Loucy (cell line): ENCODE measurements around the gene P3H1.

Experiments used
- H2AFZ ChIP-seq: fragments of 200-600 bp; sonication (generic); 2 replicates; pipeline ENCODE4 v1.6.0; 2016; ENCODE audit warnings: antibody characterized with exemption, mild to moderate bottlenecking, low read length, moderate library complexity
- H3F3A ChIP-seq: fragments of 200-600 bp; 2 replicates; pipeline ENCODE4 v1.6.0; 2016; ENCODE audit warnings: antibody characterized with exemption, low read depth, mild to moderate bottlenecking
- H3K27me3 ChIP-seq: fragments of 200-600 bp; sonication (generic); 2 replicates; pipeline ENCODE4 v1.6.1; 2014; ENCODE audit warnings: low read length, mild to moderate bottlenecking; ENCODE audit not compliant: insufficient read depth, poor library complexity, severe bottlenecking
- H3K36me3 ChIP-seq: fragments of 200-600 bp; sonication (generic); 2 replicates; pipeline ENCODE4 v1.6.1; 2016; ENCODE audit warnings: low read length; ENCODE audit not compliant: insufficient read depth
- H3K4me1 ChIP-seq: fragments of 200-600 bp; sonication (generic); 2 replicates; pipeline ENCODE4 v1.5.1; 2014; ENCODE audit warnings: low read length, mild to moderate bottlenecking; ENCODE audit not compliant: insufficient read depth, poor library complexity, severe bottlenecking
- H3K4me2 ChIP-seq: fragments of 200-600 bp; sonication (generic); 2 replicates; pipeline ENCODE4 v1.6.0; 2014; ENCODE audit warnings: antibody characterized with exemption, low read length, low read depth, mild to moderate bottlenecking; ENCODE audit not compliant: poor library complexity, severe bottlenecking
- H3K4me3 ChIP-seq: fragments of 200-600 bp; sonication (generic); 2 replicates; pipeline ENCODE4 v1.5.1; 2014; ENCODE audit warnings: low read length, mild to moderate bottlenecking, mixed read lengths; ENCODE audit not compliant: poor library complexity, severe bottlenecking
- H3K79me2 ChIP-seq: fragments of 200-600 bp; sonication (generic); 2 replicates; pipeline ENCODE4 v1.6.1; 2014; ENCODE audit warnings: low read length; ENCODE audit not compliant: insufficient read depth
- H3K9ac ChIP-seq: fragments of 200-600 bp; sonication (generic); 2 replicates; pipeline ENCODE4 v1.6.0; 2014; ENCODE audit warnings: mild to moderate bottlenecking, low read depth, low read length, moderate library complexity; ENCODE audit not compliant: poor library complexity, severe bottlenecking
- H3K9me2 ChIP-seq: fragments of 200-600 bp; sonication (generic); replicated peaks from 2 replicates; pipeline ENCODE4 v1.6.1; 2016; ENCODE audit warnings: low read depth, low read length, mixed read lengths
- H3K9me3 ChIP-seq: fragments of 200-600 bp; sonication (generic); 2 replicates; pipeline ENCODE4 v1.6.1; 2014; ENCODE audit warnings: mild to moderate bottlenecking, antibody characterized with exemption, low read length, low read depth; ENCODE audit not compliant: insufficient read depth
- H4K20me1 ChIP-seq: fragments of 200-600 bp; sonication (generic); 2 replicates; pipeline ENCODE4 v1.6.0; 2014; ENCODE audit warnings: antibody characterized with exemption, low read length, mild to moderate bottlenecking; ENCODE audit not compliant: insufficient read depth, poor library complexity, severe bottlenecking
- EZH2phosphoT487 ChIP-seq: fragments of 200-600 bp; IDR thresholded peaks from 2 replicates; pipeline ENCODE4 v1.6.1; 2018; ENCODE audit warnings: antibody characterized with exemption, mild to moderate bottlenecking, moderate library complexity, borderline replicate concordance
- TF ChIP-seq, protein P1 (sequence below): fragments of 200-600 bp; sonication (generic); conservative IDR thresholded peaks from 2 replicates; pipeline ENCODE4 v1.5.1; 2014; ENCODE audit warnings: mild to moderate bottlenecking, antibody characterized with exemption, low read length

Gene P3H1

DNA sequence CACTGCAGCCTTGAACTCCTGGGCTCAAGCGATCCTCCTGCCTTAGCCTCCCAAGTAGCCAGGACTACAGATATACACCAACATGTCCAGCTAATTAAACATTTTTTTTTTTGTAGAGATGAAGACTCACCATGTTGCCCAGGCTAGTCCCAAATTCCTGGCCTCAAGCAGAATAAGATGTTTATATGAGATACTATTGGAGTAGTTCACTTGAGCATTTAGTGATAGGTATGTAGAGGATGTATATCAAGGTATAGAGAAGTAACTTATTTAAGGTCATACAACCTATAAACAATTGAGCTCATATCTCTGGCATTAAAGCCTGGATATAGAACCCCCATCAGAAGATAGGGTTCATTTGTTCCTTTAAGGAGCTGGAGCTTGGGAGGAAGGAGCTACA, 13.3 kb upstream of the P3H1 start:
- peaks cover 4% of the 10 kb centered on the region; the same call in 1 of the 2 replicates for H3K79me2 ChIP-seq
- no peaks in the 10 kb centered on the region for H3K9me2 ChIP-seq
- H3K4me1 ChIP-seq, result no peaks in the 10 kb centered on the region
- H3K36me3 ChIP-seq, result peaks cover 19% of the 10 kb centered on the region
- H3K9ac ChIP-seq, result no peak overlapping the region
- no peak overlapping the region for H3K4me2 ChIP-seq
- H3F3A ChIP-seq, result no peaks in the 10 kb centered on the region
- H4K20me1 ChIP-seq, result no peaks in the 10 kb centered on the region
- H3K4me3 ChIP-seq, result no peak overlapping the region
- TF ChIP-seq, protein P1, sequence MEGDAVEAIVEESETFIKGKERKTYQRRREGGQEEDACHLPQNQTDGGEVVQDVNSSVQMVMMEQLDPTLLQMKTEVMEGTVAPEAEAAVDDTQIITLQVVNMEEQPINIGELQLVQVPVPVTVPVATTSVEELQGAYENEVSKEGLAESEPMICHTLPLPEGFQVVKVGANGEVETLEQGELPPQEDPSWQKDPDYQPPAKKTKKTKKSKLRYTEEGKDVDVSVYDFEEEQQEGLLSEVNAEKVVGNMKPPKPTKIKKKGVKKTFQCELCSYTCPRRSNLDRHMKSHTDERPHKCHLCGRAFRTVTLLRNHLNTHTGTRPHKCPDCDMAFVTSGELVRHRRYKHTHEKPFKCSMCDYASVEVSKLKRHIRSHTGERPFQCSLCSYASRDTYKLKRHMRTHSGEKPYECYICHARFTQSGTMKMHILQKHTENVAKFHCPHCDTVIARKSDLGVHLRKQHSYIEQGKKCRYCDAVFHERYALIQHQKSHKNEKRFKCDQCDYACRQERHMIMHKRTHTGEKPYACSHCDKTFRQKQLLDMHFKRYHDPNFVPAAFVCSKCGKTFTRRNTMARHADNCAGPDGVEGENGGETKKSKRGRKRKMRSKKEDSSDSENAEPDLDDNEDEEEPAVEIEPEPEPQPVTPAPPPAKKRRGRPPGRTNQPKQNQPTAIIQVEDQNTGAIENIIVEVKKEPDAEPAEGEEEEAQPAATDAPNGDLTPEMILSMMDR, result no peak
- no peak for TF ChIP-seq EZH2phosphoT487
- H3K27me3 ChIP-seq, result no peaks in the 10 kb centered on the region
- H3K9me3 ChIP-seq, result no peaks in the 10 kb centered on the region
- H2AFZ ChIP-seq, result no peak overlapping the region

DNA sequence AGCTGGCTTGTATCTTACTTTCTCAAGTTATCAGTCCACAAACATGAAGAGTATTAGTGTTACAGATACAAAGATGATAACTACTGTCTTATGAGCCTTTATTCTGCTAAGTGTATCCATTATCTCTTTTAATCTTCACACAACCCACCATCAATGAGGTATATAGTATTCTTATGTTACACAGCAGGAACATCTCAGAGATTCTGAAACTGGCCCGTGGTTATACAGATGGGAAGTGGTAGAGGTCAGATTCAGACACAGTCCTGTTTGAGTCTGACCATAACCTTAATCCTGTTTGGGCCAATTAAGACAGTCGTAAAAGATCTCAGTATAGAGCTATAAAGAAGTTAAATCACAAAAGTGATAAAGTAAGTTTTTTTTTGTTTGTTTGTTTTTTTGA, 12.9 kb upstream of the P3H1 start:
- no peaks in the 10 kb centered on the region for H3K4me1 ChIP-seq
- H3F3A ChIP-seq, result no peaks in the 10 kb centered on the region
- H4K20me1 ChIP-seq, result no peaks in the 10 kb centered on the region
- no peak overlapping the region for H3K4me2 ChIP-seq
- TF ChIP-seq, protein P1, result no peak
- TF ChIP-seq EZH2phosphoT487, result no peak
- H3K9me3 ChIP-seq, result no peaks in the 10 kb centered on the region
- H2AFZ ChIP-seq, result no peak overlapping the region
- H3K4me3 ChIP-seq, result no peak overlapping the region
- peaks cover 23% of the 10 kb centered on the region for H3K36me3 ChIP-seq
- H3K27me3 ChIP-seq, result no peaks in the 10 kb centered on the region
- no peak overlapping the region for H3K9ac ChIP-seq
- no peaks in the 10 kb centered on the region for H3K9me2 ChIP-seq
- H3K79me2 ChIP-seq, result peaks cover 4% of the 10 kb centered on the region; the same call in 1 of the 2 replicates

DNA sequence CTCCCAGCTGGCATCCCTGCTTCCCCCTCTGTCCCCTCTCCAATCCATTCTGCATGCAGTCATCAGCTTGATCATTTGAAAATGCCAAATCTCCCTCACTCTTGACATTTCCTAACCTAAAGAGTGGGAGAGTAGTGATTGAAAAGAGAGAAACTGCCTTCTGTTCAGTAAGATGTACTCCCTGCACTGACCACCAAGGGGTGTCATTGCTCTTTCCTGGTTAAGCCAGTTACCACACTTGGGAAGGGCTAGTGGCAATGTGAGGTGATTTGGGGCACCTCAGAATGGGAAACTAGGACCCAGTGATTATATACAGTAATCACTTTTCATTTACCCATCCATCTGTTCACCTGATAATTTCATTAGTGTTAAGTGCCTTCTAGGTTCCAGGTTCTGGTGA, 11.0 kb upstream of the P3H1 start:
- Histone ChIP-seq H3F3A (no peaks in the 10 kb centered on the region), H2AFZ (no peak overlapping the region)
- TF ChIP-seq, protein P1, result peak; percentile 92
- TF ChIP-seq EZH2phosphoT487, result no peak

More for the DNA sequence above, 11.0 kb upstream of the P3H1 start:
- H3K79me2 ChIP-seq, result peaks cover 10% of the 10 kb centered on the region
- no peak overlapping the region for H3K9ac ChIP-seq
- H3K9me2 ChIP-seq, result no peaks in the 10 kb centered on the region
- H3K4me3 ChIP-seq, result no peak overlapping the region
- peaks cover 27% of the 10 kb centered on the region for H3K36me3 ChIP-seq
- no peak overlapping the region for H3K4me2 ChIP-seq
- no peaks in the 10 kb centered on the region for H3K27me3 ChIP-seq
- no peaks in the 10 kb centered on the region for H3K9me3 ChIP-seq
- H4K20me1 ChIP-seq, result no peaks in the 10 kb centered on the region
- no peaks in the 10 kb centered on the region for H3K4me1 ChIP-seq
